OCI-M1 (cell line): ENCODE results near the gene ATP2A2.
"Not testable (repeated sequence)": the region's sequence is repeated elsewhere in the genome, so short reads cannot be mapped to it uniquely, and the experiment has no call there.

Experiments
- DNase-seq: peaks from one replicate; lab custom pipeline; 2025; lab: John Stamatoyannopoulos, UW

ATP2A2 gene

GRCh38 chr12:110280779-110281548 is at the start of gene ATP2A2:
Gene ATP2A2, plus strand, starts transcription at chr12:110281247. Its CDS starts 543 bp downstream, at chr12:110281790.
- DNase-seq: peak; percentile 94

GRCh38 chr12:110233212-110233903 is 47.7 kb upstream of the ATP2A2 start:
- no peak for DNase-seq

DNA sequence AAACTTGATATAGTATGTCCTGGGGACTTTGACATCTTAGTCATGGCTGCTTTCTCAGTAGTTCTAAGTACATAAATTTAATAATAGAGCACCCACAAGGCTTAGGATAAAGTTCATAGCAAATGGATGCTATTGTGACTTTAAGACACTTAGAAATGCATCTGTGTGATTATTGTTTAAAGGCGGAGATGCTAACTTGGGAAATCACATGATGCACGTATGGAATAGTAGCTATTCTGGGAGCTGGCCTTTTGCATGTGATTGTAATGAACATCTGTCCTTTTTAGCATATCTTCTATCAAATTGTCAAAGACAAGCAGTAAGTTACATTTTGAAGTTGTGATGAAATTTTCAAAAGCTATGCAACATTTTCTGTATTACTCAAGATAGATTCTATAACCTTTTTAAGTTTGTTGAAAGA is 46.7 kb upstream of the ATP2A2 start:
- peak; percentile 39 for DNase-seq

DNA sequence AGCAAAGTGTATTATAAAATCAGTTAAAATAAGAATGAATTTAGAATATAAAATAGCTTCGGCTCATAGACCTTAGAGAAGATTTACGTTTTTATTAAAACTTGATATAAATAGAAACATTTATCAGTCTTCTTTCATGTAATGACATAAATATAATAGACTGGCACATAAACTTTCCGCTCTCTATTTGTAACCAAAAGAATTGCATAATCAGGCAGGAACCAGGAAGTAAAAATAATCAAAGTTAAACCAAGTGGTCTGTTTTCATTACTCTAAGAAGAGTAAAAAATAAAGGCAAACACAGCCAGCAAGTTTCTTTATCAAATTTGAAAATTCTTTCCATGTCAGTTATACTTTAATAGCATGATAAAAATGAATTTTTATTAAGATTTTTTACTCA is 46.3 kb upstream of the ATP2A2 start:
- DNase-seq: peak; percentile 43

DNA sequence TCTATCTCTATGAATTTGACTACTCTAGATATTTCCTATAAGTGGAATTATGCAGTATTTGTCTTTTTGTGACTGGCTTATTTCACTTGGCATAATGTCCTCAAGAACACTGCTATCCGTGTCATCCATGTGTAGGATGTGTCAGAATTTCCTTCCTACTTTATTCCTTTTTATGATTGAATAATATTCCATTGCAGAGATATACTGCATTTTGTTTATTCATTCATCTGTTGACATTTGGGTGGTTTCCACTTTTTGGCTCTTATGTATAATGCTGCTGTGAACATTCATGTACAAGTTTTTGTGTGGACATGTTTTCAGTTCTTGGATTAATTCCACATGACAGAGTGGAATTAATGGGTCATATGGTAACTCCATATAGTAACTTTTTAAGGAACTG is 45.7 kb upstream of the ATP2A2 start:
- DNase-seq: no peak

- peak; percentile 17 for DNase-seq
Observed at GRCh38 chr12:110243227-110243626, 37.8 kb upstream of the ATP2A2 start.

DNA sequence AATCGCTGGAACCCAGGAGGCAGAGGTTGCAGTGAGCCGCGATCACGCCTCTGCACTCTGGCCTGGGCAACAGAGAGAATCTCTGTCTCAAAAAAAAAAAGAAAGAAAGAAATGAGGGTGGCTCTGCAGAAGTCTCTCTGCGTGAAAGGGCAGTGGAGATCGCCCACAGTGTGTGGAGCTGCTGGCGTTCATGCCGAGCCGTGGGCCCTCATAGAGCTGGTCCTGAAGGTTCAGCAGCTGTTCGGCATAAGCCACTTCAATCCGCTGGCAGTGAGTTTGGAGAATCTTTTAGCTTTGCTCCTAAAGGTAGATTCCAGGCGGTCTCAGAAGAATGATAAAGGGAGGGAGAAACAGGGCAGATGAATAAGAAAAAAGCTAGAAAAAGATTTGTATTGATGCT is 36.7 kb upstream of the ATP2A2 start:
- no peak for DNase-seq

DNA sequence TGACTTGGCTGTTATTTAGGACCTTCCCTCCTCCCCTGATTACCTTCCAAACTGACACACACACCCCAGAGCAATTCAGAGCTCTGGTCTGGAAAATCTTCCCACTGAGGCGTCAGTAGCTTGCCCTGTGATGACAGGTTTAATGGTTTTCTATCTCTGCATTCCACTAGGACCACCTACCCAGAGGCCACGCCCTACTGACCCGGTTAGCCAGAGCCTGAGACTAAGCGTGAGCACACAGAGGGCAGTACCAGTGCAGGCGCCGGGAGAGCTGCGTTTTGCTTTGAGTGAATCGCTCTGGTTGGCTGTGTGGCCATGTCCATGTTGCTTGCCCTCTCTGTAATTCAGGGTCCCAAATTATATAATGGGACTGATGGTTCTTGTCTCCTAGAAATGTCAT is 36.2 kb upstream of the ATP2A2 start:
- DNase-seq: no peak

- DNase-seq: peak; percentile 60
Observed at GRCh38 chr12:110245369-110245772, 35.7 kb upstream of the ATP2A2 start.

GRCh38 chr12:110246636-110247339 is 34.3 kb upstream of the ATP2A2 start:
- DNase-seq: no peak

- DNase-seq: no peak
Observed at GRCh38 chr12:110247340-110248095, 33.5 kb upstream of the ATP2A2 start.

GRCh38 chr12:110248096-110248447 is 33.0 kb upstream of the ATP2A2 start:
- DNase-seq: no peak

DNA sequence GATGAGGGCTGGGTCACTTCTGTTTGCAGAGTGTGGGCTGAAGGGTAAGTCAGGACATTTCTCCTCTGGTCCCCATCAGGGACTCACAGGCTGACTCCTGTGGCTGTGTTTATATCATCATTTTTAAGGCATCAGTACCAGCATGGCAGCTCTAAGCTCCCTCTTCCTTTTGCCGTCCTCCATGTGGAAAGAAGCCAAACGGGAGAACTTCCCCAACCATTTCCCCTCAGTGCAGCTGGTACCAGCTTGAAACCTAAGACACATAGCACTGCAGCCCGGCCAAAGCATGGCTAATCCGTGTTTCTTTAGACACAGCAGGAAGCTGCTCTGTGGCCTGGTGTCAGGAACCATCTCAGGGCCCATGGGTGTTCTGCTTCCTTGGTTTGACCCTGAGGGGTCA is 31.9 kb upstream of the ATP2A2 start:
- DNase-seq: no peak

- no peak for DNase-seq
Observed at GRCh38 chr12:110249716-110250225, 31.3 kb upstream of the ATP2A2 start.

- DNase-seq: no peak
Observed at GRCh38 chr12:110251381-110251780, 29.7 kb upstream of the ATP2A2 start.

DNA sequence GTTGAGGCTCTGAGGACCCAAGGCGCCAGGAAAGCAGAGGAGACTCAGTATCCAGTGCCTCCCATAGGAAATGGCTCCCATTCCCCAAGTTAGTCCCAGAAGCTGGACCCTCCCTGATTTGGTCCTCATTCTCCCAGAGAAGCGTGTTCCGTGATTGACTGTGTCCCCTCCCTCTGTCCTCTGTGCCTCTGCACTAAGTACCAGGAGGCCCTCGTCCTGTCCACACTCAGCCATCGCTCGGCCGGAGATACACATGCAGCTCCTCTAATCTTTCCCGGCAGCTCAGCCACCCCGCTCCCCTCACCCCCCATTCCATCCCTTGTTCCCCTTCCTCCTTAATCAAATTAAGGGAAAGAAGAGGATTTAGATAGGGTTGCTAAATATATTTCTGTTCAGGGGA is 28.3 kb upstream of the ATP2A2 start:
- no peak for DNase-seq

DNA sequence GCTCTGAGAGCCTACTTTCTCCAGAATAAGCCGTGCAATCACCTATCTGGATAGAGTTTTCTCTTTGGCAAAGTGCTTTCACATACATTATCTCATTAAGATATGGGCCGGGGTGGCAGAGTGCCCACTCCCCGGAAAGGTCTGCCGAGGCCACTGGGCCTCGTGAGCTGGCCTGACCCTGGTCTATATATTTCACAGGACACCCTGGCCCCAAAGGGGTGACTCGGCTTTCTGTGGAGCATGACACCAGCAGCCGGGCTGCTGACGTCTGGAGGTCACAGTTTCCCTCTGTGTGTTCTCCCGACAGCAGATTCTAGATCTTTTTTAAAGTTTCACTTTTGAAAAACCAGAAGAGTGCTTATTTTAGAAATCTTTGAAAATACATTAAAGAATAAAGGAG is 27.9 kb upstream of the ATP2A2 start:
- DNase-seq: peak; percentile 60

- DNase-seq: no peak
Observed at GRCh38 chr12:110254971-110255540, 26.0 kb upstream of the ATP2A2 start.

GRCh38 chr12:110255890-110256456 is 25.1 kb upstream of the ATP2A2 start:
- DNase-seq: not testable (repeated sequence)

GRCh38 chr12:110256780-110257431 is 24.1 kb upstream of the ATP2A2 start:
- DNase-seq: peak; percentile 75

- no peak for DNase-seq
Observed at GRCh38 chr12:110258466-110258865, 22.6 kb upstream of the ATP2A2 start.
